Epithelial cell of esophagus (primary cell): ENCODE results near the gene ADARB2.
A peak's percentile ranks its signal among the peaks of the same experiment; 100 is the strongest.

Experiments used
- DNase-seq: peaks from one replicate; pipeline ENCODE4 v3.0.0; 2010; ENCODE audit warnings: low read depth
- H3K4me3 ChIP-seq: 2 replicates; pipeline ENCODE4 v1.5.1; 2011; ENCODE audit warnings: mild to moderate bottlenecking, low read length, control low read depth
- CTCF ChIP-seq: IDR thresholded peaks from 2 replicates; pipeline ENCODE4 v1.5.1; 2011; ENCODE audit warnings: low read depth, mild to moderate bottlenecking, low read length, control low read depth, inconsistent platforms; ENCODE audit not compliant: insufficient read depth; ENCODE audit errors: missing control alignments

Gene ADARB2

DNA sequence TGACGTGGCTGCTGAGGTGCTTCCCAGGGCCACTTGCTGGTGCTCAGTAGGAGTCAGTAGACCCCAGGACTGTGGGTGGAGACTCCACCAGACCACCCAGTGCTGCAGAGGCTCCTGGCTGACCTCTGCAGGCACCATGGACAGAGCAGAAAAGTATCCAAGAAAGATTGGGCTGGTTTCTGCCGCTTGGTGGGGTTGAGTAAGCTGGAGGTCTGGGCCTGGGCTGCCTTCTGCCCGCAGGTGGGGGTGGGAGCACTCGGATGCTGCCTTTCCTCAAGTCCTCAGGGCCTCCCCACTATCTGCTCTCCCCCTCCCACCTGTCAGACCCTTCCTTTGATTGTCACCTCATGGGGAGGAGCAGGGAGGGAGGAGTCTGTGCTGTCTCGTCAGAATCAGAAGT is 589.5 kb downstream of the ADARB2 start:
- no peak for TF ChIP-seq CTCF
- no peak for DNase-seq
- no peak overlapping the region for H3K4me3 ChIP-seq

DNA sequence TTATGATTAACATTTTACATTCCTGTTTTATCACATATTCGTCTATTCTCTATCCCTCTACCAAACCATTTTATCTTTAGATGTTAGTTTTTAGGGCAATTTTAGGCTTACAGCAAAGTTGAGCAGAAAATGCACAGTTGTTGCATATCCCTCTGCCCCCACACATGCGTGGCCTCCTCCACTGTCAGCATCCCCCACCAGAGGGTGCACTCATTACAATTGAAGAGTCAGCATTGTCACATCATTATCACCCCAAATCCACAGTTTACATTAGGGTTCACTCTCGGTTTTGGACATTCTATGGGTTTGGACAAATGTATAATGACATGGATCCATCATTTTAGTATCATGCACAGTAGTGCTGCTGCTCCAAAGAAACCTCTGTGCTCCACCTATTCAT is 594.7 kb downstream of the ADARB2 start:
- DNase-seq = peak; percentile 5
- no peak overlapping the region for H3K4me3 ChIP-seq
- peak; percentile 49 for TF ChIP-seq CTCF

GRCh38 chr10:1141701-1142100 is 595.6 kb downstream of the ADARB2 start:
- TF ChIP-seq CTCF = no peak
- no peak overlapping the region for H3K4me3 ChIP-seq
- DNase-seq = no peak

- no peak overlapping the region for H3K4me3 ChIP-seq
- DNase-seq = no peak
- TF ChIP-seq CTCF = no peak
Measured at GRCh38 chr10:1141261-1141660, 596.1 kb downstream of the ADARB2 start.

DNA sequence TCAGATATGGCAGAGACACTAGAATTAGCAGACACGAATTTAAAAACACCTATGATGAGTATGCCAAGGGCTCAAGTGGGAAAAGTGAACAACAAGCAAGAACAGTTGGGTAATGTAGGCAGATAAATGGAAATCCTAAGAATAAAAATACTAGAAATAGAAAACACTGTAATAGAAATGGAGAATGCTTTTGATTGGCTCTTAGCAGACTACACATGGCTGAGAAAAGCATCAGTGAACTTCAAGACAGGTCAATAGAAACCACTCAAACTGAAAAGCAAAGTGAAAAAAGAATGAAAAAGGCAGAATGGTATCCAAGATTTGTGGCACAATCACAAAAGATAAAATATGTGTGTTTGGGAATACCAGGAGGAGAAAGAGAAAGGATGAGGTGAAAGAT is 598.8 kb downstream of the ADARB2 start:
- DNase-seq = no peak
- H3K4me3 ChIP-seq = no peak overlapping the region
- TF ChIP-seq CTCF = no peak

GRCh38 chr10:1137499-1138163 is 599.7 kb downstream of the ADARB2 start:
- no peak for DNase-seq
- TF ChIP-seq CTCF = no peak
- H3K4me3 ChIP-seq = no peak overlapping the region

- no peak for DNase-seq
- H3K4me3 ChIP-seq = no peak overlapping the region
- no peak for TF ChIP-seq CTCF
Measured at GRCh38 chr10:1136268-1136667, 601.1 kb downstream of the ADARB2 start.
